ENCODE measurements around the gene RPL32. TPM values are rescaled to one million over a fixed set of nuclear protein-coding genes. Genes with fewer than 3 reads are reported as not detected.
"Not testable (repeated sequence)": the region's sequence is repeated elsewhere in the genome, so short reads cannot be mapped to it uniquely, and the experiment has no call there.

Gene RPL32
- total and polyA plus RNA-seq, 7 donors, result 920 to 3,640 (median 1,772) TPM

DNA sequence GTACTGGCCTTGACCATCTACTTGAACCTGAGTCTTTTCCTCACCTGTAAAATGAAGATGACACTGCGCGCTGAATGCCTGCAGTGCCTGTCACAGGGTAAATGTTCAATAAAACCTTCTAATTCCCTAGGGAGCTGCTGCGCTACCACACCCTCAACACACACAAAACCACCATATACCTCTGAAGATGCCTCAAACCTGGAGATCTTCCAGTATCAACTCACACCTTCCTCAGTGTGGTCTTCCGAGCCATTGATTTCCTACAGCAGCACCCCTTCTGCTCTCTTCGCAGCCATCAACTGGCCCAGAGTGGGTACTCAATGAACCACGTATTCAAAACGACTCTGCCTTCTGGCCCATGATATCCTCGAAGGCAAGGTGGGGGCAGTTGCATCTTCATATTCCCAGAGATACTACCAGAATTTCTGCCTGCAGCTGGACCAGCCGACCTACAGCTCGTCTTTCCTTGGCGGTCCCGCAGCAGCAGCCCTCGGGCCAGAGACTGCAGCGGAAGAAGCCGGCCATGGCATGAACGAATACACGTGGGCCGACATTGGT is 695 bp downstream of the RPL32 start:
- peak overlapping the region; percentile 84 to 89 (median 88) for H3K27ac ChIP-seq
- TF ChIP-seq, protein P1, sequence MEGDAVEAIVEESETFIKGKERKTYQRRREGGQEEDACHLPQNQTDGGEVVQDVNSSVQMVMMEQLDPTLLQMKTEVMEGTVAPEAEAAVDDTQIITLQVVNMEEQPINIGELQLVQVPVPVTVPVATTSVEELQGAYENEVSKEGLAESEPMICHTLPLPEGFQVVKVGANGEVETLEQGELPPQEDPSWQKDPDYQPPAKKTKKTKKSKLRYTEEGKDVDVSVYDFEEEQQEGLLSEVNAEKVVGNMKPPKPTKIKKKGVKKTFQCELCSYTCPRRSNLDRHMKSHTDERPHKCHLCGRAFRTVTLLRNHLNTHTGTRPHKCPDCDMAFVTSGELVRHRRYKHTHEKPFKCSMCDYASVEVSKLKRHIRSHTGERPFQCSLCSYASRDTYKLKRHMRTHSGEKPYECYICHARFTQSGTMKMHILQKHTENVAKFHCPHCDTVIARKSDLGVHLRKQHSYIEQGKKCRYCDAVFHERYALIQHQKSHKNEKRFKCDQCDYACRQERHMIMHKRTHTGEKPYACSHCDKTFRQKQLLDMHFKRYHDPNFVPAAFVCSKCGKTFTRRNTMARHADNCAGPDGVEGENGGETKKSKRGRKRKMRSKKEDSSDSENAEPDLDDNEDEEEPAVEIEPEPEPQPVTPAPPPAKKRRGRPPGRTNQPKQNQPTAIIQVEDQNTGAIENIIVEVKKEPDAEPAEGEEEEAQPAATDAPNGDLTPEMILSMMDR (IDR thresholded peaks at IDR 0.05), result no peak
- TF ChIP-seq POLR2A (IDR thresholded peaks at IDR 0.05) (no peak), EP300 (IDR thresholded peaks at IDR 0.05) (no peak), POLR2AphosphoS5 (IDR thresholded peaks at IDR 0.05) (no peak)
- H3K4me3 ChIP-seq, result peak overlapping the region; percentile 55 to 73 (median 62)
- no peaks in the 10 kb centered on the region for H3K9me3 ChIP-seq
- H3K27me3 ChIP-seq, result no peaks in the 10 kb centered on the region
- DNase-seq, result no peak
- 2 to 7% methylated on average over 18 of the region's 18 CpGs for WGBS, 2 donors
- peaks cover 1 to 44% (median 29%) of the 10 kb centered on the region in 4 donors for H3K36me3 ChIP-seq
- H3K4me1 ChIP-seq, result peaks cover 0 to 42% (median 34%) of the 10 kb centered on the region in 4 donors
- intact Hi-C loops (cut with DNase I), result loop anchor here (2.0 to 5.0 kb wide), 3 partner anchors 30 to 283 kb away; partner anchors contain the start of genes CAND2 and MKRN2

DNA sequence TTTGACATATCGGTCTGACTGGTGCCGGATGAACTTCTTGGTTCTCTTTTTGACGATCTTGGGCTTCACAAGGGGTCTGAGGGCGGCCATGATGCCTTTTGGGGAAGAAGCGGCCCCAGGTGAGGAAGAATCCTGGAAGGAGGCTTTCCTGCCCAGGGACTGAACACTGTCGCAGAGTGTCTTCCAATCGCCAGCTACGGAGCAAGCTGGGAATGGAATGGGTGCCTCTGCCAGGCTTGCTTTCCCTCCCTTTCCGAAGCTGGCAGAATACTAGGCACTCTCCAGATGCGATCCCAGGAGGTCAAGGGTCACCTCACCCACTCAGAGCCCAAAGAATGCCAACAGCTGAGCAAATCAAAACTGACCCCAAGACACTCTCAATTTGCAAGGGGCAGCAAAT is 1.2 kb downstream of the RPL32 start:
- intact Hi-C loops (cut with DNase I), result loop anchor here (2.0 to 5.0 kb wide), 3 partner anchors 29 to 283 kb away; partner anchors contain the start of genes CAND2 and MKRN2
- Histone ChIP-seq H3K36me3 (peaks cover 7 to 49% (median 34%) of the 10 kb centered on the region in 4 donors), H3K27ac (peak overlapping the region; percentile 84 to 89 (median 88)), H3K4me1 (peaks cover 0 to 42% (median 34%) of the 10 kb centered on the region in 4 donors), H3K4me3 (peak overlapping the region; percentile 55 to 73 (median 62))
- not testable (repeated sequence) for H3K9me3 ChIP-seq, H3K27me3 ChIP-seq, DNase-seq
- 35 to 62% methylated on average over 10 of the region's 10 CpGs for WGBS, 2 donors

DNA sequence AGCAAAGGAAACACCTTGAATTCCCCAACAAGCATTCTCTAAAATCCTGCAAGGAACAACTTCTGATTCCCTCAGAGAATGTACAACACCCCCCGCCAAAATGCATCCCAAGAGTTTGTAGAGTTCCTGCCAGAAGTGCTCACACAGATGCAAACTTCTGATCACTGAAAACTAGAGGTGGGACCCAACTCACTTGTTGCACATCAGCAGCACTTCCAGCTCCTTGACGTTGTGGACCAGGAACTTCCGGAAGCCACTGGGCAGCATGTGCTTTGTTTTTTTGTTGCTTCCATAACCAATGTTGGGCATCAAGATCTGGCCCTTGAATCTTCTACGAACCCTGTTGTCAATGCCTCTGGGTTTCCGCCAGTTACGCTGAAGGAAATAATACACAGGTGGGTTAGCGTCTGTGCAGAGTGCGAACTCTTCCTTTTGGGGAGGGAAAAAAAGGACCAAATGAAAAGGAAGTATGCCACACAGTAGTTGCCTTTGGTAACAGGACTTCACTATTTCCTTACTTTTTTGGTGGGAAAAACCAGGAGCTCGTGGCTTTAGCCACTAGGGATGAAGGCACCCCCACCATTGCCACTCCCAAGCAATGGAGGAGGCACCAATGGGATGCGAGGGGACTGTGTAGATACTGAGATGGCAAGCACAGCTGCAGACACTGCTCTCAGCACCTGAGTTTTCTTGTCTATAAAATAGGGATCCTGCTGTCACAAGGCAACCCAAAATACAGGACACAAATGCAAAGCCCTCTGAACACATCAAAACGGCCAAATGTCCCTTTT is 2.0 kb downstream of the RPL32 start:
- Histone ChIP-seq H3K36me3 (peaks cover 15 to 57% (median 40%) of the 10 kb centered on the region in 4 donors), H3K27me3 (no peaks in the 10 kb centered on the region), H3K9me3 (no peaks in the 10 kb centered on the region), H3K4me1 (peaks cover 0 to 42% (median 34%) of the 10 kb centered on the region in 4 donors), H3K4me3 (peak overlapping the region in 1 of 4 donors; percentile 64), H3K27ac (no peak overlapping the region)
- TF ChIP-seq POLR2A (IDR thresholded peaks at IDR 0.05), result no peak
- TF ChIP-seq, protein P1 (IDR thresholded peaks at IDR 0.05), result no peak
- no peak for TF ChIP-seq EP300 (IDR thresholded peaks at IDR 0.05)
- no peak for TF ChIP-seq POLR2AphosphoS5 (IDR thresholded peaks at IDR 0.05)
- 77 to 80% methylated on average over 11 of the region's 11 CpGs for WGBS, 2 donors
- no peak for DNase-seq
- intact Hi-C loops (cut with DNase I), result no loop called here

DNA sequence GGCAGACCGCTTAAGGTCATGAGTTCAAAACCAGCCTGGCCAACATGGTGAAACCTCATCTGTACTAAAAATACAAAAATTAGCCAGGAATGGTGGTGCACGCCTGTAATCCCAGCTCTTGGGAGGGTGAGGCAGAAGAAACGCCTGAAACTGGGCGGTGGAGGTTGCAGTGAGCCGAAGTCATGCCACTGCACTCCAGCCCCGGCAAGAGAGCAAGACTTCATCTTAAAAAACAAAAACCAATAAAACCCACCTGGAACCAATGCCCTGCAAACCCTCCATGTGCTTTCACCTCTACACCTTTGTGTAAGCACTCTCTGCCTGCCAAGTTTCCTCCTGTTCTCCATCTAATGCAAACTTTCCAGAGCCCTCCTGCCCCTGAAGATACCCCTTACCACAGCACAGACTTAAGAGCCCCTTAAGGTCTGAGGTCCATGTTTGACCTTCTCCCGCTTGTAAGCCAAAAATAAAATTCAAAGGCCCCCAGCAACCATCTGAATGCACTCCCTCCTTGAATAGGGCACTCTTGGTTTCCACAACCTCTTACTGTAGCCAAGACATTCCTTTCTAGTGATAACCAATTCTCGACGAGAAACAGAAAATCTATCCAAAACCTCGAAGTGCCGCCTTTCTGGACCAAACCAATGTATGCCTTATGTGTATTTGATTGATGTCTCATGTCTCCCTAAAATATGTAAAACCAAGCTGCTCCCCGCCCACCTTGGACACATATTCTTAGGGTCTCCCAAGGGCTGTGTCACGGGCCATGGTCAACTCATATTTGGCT is 3.0 kb downstream of the RPL32 start:
- Histone ChIP-seq H3K36me3 (peaks cover 21 to 67% (median 45%) of the 10 kb centered on the region in 4 donors), H3K4me3 (no peak overlapping the region), H3K27ac (no peak overlapping the region), H3K4me1 (peaks cover 0 to 42% (median 34%) of the 10 kb centered on the region in 4 donors), H3K27me3 (no peaks in the 10 kb centered on the region), H3K9me3 (no peaks in the 10 kb centered on the region)
- intact Hi-C loops (cut with DNase I), result no loop called here
- DNase-seq, result no peak
- WGBS, 2 donors, result 80 to 85% methylated on average over 13 of the region's 13 CpGs
- TF ChIP-seq, protein P1 (IDR thresholded peaks at IDR 0.05), result no peak
- no peak for TF ChIP-seq POLR2A (IDR thresholded peaks at IDR 0.05)
- no peak for TF ChIP-seq EP300 (IDR thresholded peaks at IDR 0.05)
- TF ChIP-seq POLR2AphosphoS5 (IDR thresholded peaks at IDR 0.05), result no peak

All from sigmoid colon (tissue), 7 donors.